MM.1S (cell line): ENCODE results near the gene TNF.

Experiments used
- CTCF ChIP-seq: fragments of 300-600 bp; sonication (generic); IDR thresholded peaks from 2 replicates; pipeline ENCODE4 v1.5.1; 2016; ENCODE audit warnings: antibody characterized with exemption, low read length, mixed read lengths
- EZH2phosphoT487 ChIP-seq: fragments of 300-600 bp; sonication (generic); IDR thresholded peaks from 2 replicates; pipeline ENCODE4 v1.6.1; 2018; ENCODE audit warnings: antibody characterized with exemption, low read length

DNA sequence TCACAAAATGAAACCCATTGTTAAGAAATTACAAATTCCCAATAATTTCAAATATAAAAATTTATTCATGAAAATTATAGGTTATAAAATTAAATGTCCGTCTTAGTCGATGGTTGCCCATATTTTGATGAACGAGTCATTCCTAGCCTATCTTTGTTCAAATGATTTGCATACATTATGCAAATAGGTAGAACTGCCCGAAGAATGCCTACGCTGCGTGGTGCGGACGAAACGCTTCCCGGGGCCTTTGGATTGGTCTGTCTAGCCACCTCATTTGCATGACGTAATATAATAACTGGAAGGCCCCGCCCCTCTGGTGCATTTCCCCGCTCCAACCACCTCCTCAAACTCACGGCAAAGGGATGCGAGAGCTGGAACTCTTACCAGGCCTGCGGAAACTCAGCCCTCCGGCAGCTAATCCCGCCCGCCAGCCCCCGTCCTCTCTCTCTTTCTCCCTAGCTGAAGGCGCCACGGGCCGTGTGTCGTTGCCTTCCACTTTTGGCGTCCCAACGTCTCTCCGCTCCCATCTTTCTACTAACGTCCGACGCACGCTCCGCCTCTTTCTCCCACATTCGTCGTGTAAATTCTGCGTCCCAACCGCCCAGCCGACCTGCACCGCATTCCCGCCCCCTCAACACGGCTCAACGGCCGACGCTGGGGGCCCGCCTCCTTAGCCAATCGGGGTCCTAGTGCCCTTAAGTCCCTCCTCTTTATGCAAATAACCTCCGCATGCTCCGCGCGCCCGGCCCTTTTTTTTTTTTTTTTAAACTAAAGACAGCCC, 44.6 kb downstream of the TNF start:
- TF ChIP-seq CTCF (no peak), EZH2phosphoT487 (no peak)
